ENCODE measurements around the gene AFG1L.
"Not testable (repeated sequence)": the region's sequence is repeated elsewhere in the genome, so short reads cannot be mapped to it uniquely, and the experiment has no call there.

The AFG1L gene

DNA sequence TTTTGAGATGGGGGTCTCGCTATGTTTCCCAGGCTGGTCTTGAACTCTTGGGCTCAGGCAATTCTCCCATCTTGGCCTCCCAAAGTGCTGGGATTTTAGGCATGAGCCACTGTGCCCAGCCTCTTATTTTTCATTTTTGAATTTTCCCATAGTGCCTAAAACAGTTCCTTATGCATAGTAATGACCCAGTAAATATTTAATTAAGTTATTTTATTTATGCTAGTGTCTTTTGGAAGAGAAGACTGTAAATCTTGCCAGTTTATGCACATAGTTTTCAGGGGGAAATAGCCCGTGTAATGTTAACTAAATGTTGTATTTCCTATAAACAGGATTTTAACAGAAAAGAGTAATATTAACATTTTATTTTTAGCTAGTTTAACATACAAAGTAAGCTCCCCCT lies 60.3 kb downstream of the AFG1L start:
- no peak for DNase-seq

- DNase-seq = no peak
Observed at GRCh38 chr6:108355890-108356289, 61.0 kb downstream of the AFG1L start.

- DNase-seq = no peak
Observed at GRCh38 chr6:108359901-108360882, 65.3 kb downstream of the AFG1L start.

DNA sequence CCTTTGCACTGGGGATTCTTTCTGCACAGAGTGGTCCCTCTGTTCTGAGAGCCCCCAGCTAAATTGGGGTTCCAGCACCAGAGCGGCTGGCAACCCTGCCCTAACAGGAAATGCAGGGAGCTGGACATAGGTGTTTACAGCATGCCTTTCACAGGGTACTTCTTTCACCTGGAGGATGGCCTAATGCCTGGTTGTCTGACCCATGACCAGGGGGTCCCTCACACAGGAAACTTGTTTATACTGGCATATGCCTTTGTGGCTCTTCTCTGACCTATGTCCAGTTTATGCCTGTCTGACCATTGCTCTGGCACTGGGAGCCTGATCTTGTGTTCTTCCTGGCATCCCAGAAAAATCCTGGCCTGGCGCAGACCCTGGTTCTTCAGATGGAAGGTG lies 66.1 kb downstream of the AFG1L start:
- DNase-seq = no peak

DNA sequence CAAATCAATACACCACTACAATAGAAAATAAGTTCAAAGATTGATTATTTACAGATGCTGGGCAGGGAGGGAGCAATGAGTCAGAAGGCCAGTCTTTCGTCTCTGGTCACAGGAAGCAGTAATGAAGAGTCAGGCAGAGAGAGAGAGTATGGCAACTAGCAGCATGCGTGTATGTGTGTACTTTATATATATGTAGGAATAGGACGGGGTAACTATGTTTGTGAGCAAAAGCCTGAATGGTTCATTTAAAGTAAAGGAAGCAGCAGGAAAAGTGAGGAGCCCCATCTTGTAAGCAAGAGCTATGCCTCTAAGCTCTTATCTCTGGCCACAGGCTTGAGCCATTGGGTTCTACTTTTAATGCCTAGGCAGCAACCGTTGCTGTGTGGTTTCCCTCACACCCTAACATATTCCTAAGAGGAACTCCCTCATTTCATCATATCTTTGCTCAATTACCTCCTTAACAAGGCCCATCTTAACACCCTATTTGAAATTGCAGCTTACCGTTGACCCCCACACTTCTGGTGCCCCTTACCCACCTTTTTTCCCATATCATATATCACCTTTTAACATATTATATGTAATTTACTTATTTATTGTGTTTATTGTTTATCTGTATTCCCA lies 66.6 kb downstream of the AFG1L start:
- DNase-seq = no peak

DNA sequence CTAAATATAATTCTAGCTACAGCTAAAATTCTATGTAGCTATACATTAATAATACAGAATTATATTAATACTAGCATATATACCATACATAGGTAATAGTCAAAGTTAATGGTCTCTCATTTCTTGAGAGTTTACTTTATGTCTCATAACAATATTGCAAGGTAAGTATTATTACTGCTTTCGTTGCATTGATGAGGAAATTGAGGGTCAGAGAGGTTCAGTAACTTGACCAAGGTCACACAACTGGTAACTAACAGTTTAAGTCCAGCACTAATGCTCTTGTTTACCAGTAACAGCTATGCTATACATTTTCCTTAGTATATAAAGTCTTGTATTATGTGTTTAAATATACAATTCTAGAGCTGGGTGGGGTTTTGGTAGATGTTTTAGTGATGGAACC lies 67.6 kb downstream of the AFG1L start:
- no peak for DNase-seq

DNA sequence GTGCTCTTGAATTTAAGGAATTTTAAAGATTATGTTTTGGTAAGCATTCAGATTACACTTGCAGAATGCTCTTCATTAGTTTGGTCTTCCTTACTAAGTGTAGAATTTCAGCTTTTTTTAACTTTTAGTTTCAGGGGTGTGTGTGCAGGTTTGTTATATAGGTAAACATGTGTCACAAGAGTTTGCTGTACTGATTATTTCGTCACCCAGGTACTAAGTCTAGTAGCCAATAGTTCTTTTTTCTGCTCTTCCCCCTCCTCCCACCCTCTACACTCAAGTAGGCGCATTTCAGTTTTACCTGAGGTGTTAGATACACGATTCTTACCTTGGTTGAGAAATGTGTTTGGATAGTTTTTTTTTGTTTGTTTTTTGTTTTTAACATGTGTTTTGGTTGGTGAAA lies 68.3 kb downstream of the AFG1L start:
- DNase-seq = no peak

- DNase-seq = no peak
Observed at GRCh38 chr6:108363889-108364313, 69.0 kb downstream of the AFG1L start.

- DNase-seq = no peak
Observed at GRCh38 chr6:108364470-108364869, 69.6 kb downstream of the AFG1L start.

GRCh38 chr6:108365478-108365877 lies 70.6 kb downstream of the AFG1L start:
- DNase-seq = no peak

DNA sequence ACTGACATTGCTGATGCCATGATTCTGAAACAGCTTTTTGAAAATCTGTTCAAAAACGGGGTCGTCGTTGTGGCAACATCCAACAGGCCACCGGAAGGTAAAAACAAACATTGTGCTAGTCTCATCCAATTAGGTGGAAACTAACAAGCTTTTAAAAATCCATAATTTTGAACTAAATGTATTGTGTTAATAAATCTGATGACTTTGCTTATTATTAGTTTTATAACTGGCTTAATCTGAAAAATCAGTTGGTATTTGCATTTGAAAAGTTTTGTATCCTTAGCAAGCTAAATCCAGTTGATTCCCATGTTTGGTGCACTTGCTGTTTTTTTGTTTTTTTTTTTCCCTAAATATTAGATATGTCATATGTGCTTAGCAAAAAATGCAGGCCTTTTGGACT lies 71.4 kb downstream of the AFG1L start:
- no peak for DNase-seq

DNA sequence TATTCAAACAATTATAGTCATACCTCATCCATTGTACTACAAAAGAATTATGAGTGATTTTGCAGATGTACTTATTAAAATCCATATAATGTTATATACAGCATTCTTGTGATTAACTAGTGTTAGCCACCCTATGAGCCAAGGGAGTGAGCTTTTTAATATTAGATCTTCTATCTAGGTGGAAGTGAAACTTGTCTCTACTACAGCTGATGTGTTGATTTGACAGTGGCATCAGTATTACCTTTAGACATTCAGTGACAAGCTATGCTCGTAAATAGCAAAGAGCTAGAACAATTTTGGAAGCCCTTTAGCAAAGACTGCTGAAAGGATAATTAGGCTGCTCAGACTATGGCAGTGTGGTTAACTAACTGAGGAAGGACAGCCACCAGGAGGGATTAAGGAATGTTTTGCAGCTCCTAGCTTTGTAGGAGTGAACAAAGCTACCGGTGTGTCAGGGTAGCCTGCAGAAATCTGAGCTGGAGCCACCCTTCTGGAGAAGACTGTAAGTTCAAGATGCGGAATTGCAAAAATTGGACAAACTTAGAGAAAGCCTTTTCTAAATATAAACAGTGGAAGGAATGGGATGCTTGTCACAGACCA lies 73.7 kb downstream of the AFG1L start:
- no peak for DNase-seq

- DNase-seq = no peak
Observed at GRCh38 chr6:108380876-108381275, 86.0 kb downstream of the AFG1L start.

DNA sequence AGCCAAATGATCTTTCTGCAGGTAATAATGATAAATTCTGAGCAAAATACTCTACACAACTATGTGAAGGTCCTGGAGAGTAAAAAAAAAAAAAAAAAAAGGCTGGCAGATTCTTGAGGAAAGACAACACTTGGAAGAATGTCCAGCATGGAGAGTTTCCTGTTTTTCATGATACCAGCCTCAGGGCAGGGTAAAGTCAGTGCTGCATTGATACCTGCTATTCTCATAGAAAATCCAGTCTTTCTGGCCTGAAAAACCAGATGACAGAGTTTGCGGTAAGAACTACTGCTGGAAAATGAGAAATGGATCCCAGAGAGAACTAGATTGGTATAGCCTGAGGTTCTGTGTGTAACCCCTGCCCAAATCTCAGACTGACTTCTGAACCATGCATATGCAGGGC lies 89.1 kb downstream of the AFG1L start:
- DNase-seq = no peak

- not testable (repeated sequence) for DNase-seq
Observed at GRCh38 chr6:108389190-108389589, 94.3 kb downstream of the AFG1L start.

DNA sequence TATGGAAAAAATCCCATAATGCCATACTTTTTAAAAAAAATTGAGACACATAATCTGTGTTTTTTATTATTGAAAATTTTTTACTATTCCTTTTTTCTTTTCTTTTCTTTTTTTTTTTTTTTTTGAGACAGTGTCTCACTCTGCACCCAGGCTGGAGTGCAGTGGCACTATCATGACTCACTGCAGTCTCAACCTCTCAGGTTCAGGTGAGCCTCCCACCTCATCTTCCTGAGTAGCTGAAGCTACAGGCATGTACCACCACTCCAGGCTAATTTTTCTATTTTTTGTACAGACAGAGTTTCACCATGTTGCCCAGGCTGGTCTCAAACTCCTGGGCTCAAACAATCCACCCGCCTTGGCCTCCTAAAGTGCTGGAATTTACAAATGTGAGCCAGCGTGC lies 100.4 kb downstream of the AFG1L start:
- no peak for DNase-seq

GRCh38 chr6:108403236-108403635 lies 108.4 kb downstream of the AFG1L start:
- no peak for DNase-seq

DNA sequence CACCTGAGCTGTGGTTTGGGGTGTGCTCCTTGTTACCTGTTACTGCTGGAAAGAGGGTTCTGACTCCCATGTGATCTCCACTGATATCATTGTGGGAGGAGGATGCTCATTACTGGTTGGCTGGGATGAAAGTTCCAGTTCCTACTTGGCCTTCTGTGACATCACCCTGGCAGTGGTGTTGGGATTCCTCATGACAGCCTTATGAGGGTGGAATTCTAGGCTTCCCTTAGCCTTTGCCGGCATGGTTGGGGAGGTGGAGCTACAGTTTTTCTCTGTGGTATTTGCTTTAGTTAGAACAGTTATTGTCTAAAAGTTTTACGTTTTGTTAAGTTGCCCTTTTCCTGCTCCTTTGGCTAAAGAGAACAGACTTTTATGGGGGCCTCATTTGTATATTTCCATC lies 112.1 kb downstream of the AFG1L start:
- no peak for DNase-seq

- DNase-seq = no peak
Observed at GRCh38 chr6:108407904-108408827, 113.3 kb downstream of the AFG1L start.

DNA sequence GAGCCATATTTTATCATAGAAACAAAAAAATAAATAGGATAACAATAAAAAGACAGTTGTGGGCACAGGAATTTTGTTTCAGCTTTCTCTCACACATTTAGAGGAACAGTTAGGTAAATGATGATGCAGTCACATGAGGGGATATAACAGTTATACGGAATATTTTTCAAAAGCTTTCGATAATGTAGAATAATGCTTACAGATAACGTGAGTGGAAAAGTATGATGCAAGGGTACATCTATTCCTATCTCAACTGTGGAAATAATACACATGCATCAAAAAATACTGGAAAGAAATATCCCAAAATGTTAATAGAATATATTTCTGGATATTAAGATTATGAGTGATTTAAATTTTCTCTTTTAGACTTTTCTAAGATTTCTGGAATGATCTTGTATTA lies 114.0 kb downstream of the AFG1L start:
- DNase-seq = no peak

GRCh38 chr6:108416047-108416833 lies 121.4 kb downstream of the AFG1L start:
- not testable (repeated sequence) for DNase-seq

GRCh38 chr6:108417027-108417426 lies 122.2 kb downstream of the AFG1L start:
- DNase-seq = no peak

All from NCI-H1092 treated with DMSO at 0.1 percent for 48 hours (cell line).